Uterus (tissue), 2 donors: ENCODE results near the gene FAM120B.

Experiments
- POLR2A ChIP-seq, 2 donors: fragments of 450-650 bp; IDR thresholded peaks; one replicate each; pipeline ENCODE4 v1.6.1; 2016; ENCODE audit warnings: antibody characterized with exemption in 2 of 2, mild to moderate bottlenecking in 1 of 2, moderate library complexity in 1 of 2
- TF ChIP-seq, protein P1 (sequence below), 4 experiments: fragments of 200-600 bp in 2 of 4; fragments of 450-650 bp in 2 of 4; sonication (generic) in 2 of 4; IDR thresholded peaks; one replicate each; pipeline ENCODE4 v1.5.1; 2016 to 2019; ENCODE audit warnings: antibody characterized with exemption in 4 of 4, mild to moderate bottlenecking in 2 of 4, moderate library complexity in 1 of 4

DNA sequence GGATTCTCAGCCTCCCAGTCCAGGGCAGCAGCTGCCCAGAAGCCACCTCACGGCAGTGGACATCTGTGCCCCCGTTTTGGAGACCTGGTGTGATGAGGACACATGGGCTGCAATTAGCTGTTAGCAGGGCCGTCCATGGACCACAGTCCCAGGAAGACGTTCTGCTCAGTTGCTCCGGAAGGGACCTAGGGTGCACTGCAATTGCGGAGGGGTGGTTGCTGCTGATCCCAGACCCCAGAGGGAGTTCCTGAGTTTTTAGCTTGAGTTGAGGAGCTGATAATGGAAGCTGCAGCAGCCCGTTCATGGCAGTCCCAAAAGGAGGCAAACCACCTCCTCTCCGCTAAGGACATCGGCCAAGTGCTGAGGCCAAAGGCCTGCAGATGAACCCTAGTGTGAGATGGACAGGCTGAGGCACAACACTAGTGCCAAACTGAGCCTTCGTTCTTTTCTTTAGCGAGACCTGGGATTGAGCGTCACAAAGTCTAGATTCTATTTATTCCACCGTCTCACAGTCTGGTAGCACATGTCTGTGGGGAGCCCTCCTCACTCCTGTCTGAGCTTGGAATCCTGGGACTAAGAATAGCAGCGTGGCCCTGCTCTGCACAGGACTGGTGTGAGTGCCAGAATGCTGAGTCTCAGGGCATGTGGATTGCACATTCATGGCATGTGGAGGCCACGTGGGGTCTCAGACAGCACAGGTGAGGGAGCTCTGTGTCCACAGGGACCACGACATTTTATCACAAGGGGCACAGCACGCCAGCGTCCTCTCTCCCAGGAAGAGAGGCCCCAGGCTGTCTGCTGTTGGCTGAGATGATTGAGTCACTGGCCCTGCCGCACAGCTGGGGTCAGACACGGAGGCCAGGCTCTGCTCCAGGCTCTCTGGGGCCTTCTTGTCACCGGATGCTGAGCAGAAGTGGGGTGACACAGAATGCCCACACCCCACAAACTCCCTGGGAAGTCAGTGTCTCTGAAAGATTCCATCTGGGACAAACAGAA, 133.1 kb downstream of the FAM120B start:
- TF ChIP-seq, protein P1, sequence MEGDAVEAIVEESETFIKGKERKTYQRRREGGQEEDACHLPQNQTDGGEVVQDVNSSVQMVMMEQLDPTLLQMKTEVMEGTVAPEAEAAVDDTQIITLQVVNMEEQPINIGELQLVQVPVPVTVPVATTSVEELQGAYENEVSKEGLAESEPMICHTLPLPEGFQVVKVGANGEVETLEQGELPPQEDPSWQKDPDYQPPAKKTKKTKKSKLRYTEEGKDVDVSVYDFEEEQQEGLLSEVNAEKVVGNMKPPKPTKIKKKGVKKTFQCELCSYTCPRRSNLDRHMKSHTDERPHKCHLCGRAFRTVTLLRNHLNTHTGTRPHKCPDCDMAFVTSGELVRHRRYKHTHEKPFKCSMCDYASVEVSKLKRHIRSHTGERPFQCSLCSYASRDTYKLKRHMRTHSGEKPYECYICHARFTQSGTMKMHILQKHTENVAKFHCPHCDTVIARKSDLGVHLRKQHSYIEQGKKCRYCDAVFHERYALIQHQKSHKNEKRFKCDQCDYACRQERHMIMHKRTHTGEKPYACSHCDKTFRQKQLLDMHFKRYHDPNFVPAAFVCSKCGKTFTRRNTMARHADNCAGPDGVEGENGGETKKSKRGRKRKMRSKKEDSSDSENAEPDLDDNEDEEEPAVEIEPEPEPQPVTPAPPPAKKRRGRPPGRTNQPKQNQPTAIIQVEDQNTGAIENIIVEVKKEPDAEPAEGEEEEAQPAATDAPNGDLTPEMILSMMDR (IDR thresholded peaks at IDR 0.05) = no peak
- no peak for TF ChIP-seq POLR2A (IDR thresholded peaks at IDR 0.05)
